Measurements from ENCODE around the gene SGCD.

Gene SGCD

DNA sequence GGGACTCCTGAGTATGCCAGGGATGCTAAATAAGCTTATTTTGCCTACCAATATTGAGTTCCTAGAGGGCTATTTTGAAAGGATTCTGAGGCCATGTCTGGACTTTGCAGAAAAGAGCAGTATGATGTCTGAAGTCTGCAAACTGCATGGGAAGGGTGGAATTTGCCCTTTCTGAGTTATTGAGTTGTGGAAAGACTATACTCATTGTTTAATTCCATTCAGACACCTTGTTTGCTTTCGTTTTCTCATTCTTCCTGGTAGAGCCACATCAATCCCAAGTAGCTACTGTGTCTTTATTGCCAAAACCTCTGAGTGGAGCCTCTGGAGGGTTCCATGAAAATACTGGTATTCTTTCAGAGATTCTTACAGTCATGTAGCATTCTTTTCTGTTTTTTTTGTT lies 472.2 kb downstream of the SGCD start (continued):
- TF ChIP-seq, protein P1, sequence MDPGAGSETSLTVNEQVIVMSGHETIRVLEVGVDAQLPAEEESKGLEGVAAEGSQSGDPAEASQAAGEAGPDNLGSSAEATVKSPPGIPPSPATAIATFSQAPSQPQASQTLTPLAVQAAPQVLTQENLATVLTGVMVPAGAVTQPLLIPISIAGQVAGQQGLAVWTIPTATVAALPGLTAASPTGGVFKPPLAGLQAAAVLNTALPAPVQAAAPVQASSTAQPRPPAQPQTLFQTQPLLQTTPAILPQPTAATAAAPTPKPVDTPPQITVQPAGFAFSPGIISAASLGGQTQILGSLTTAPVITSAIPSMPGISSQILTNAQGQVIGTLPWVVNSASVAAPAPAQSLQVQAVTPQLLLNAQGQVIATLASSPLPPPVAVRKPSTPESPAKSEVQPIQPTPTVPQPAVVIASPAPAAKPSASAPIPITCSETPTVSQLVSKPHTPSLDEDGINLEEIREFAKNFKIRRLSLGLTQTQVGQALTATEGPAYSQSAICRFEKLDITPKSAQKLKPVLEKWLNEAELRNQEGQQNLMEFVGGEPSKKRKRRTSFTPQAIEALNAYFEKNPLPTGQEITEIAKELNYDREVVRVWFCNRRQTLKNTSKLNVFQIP (CRISPR knock-in tag; IDR thresholded peaks at IDR 0.05; ENCODE audit: borderline replicate concordance, low read depth), result no peak
- no peak for TF ChIP-seq CSDC2 (CRISPR knock-in tag; IDR thresholded peaks at IDR 0.05)
- no peak for TF ChIP-seq ZFP3 (CRISPR knock-in tag; IDR thresholded peaks at IDR 0.05)

DNA sequence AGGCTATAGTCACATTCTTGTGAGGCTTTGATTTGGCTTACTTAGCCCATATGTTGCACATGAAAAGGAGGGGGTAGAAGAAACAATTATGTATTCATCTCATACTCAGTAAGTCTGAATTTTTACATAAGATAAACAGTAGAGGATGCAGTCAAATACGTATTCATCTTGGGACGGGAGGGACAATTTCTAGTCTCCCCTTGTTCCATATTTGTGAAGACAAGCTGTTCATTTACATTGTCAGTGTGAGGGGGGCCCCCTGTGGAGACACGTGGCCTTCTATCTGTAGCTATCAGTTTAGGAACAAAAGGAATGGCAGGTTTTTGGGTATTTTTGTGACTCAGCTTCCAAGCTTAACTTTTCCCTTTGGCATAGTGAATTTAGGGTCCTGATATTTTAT lies 474.0 kb downstream of the SGCD start:
- ATAC-seq, result no peak

DNA sequence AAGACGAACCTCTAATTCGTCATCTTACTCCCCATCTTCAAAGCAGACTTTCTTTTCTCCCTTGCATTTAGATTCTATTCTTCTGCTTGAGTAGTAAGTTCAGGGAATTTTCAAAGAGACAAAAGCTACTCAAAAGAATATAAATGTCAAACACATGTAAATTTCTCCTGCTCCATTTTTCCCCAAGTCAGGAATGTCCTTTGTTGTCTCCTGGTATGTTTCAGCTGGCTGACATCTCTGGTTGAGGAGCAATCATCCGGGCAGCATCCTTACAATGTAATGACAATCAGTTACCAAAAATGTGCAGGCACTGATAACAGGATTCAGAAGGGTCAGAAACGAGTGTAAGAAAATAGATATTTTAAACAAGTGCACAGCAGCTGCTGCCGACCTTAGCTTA lies 475.5 kb downstream of the SGCD start:
- ATAC-seq, result no peak
- TF ChIP-seq ESRRG (CRISPR knock-in tag; IDR thresholded peaks at IDR 0.05) (no peak), ZNF565 (CRISPR knock-in tag; conservative IDR thresholded peaks at IDR 0.05; ENCODE audit: low read depth) (no peak), BACH2 (CRISPR knock-in tag; IDR thresholded peaks at IDR 0.05; ENCODE audit: borderline replicate concordance) (no peak), PPARA (CRISPR knock-in tag; IDR thresholded peaks at IDR 0.05; ENCODE audit: borderline replicate concordance) (no peak), ZNF70 (CRISPR knock-in tag; IDR thresholded peaks at IDR 0.05) (no peak), CSDC2 (CRISPR knock-in tag; IDR thresholded peaks at IDR 0.05) (no peak), ZNF8 (CRISPR knock-in tag; IDR thresholded peaks at IDR 0.05) (no peak), GLIS3 (CRISPR knock-in tag; IDR thresholded peaks at IDR 0.05) (no peak), ISL1 (CRISPR knock-in tag; IDR thresholded peaks at IDR 0.05) (no peak), OSR1 (CRISPR knock-in tag; IDR thresholded peaks at IDR 0.05) (no peak)
- TF ChIP-seq, protein P2, sequence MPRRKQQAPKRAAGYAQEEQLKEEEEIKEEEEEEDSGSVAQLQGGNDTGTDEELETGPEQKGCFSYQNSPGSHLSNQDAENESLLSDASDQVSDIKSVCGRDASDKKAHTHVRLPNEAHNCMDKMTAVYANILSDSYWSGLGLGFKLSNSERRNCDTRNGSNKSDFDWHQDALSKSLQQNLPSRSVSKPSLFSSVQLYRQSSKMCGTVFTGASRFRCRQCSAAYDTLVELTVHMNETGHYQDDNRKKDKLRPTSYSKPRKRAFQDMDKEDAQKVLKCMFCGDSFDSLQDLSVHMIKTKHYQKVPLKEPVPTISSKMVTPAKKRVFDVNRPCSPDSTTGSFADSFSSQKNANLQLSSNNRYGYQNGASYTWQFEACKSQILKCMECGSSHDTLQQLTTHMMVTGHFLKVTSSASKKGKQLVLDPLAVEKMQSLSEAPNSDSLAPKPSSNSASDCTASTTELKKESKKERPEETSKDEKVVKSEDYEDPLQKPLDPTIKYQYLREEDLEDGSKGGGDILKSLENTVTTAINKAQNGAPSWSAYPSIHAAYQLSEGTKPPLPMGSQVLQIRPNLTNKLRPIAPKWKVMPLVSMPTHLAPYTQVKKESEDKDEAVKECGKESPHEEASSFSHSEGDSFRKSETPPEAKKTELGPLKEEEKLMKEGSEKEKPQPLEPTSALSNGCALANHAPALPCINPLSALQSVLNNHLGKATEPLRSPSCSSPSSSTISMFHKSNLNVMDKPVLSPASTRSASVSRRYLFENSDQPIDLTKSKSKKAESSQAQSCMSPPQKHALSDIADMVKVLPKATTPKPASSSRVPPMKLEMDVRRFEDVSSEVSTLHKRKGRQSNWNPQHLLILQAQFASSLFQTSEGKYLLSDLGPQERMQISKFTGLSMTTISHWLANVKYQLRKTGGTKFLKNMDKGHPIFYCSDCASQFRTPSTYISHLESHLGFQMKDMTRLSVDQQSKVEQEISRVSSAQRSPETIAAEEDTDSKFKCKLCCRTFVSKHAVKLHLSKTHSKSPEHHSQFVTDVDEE (CRISPR knock-in tag; IDR thresholded peaks at IDR 0.05), result no peak

More for the DNA sequence above, 474.0 kb downstream of the SGCD start:
- TF ChIP-seq CSDC2 (CRISPR knock-in tag; IDR thresholded peaks at IDR 0.05) (no peak), ZC3H10 (CRISPR knock-in tag; IDR thresholded peaks at IDR 0.05) (no peak), BACH2 (CRISPR knock-in tag; IDR thresholded peaks at IDR 0.05; ENCODE audit: borderline replicate concordance) (no peak), OSR1 (CRISPR knock-in tag; IDR thresholded peaks at IDR 0.05) (no peak), GLIS3 (CRISPR knock-in tag; IDR thresholded peaks at IDR 0.05) (no peak), ZFP30 (CRISPR knock-in tag; IDR thresholded peaks at IDR 0.05) (no peak), PPARA (CRISPR knock-in tag; IDR thresholded peaks at IDR 0.05; ENCODE audit: borderline replicate concordance) (no peak), ISL1 (CRISPR knock-in tag; IDR thresholded peaks at IDR 0.05) (no peak), ZNF8 (CRISPR knock-in tag; IDR thresholded peaks at IDR 0.05) (no peak), ZFP3 (CRISPR knock-in tag; IDR thresholded peaks at IDR 0.05) (no peak), TCF4 (CRISPR knock-in tag; IDR thresholded peaks at IDR 0.05; ENCODE audit: borderline replicate concordance) (no peak), ESRRG (CRISPR knock-in tag; IDR thresholded peaks at IDR 0.05) (no peak), ZNF565 (CRISPR knock-in tag; conservative IDR thresholded peaks at IDR 0.05; ENCODE audit: low read depth) (no peak), ZNF70 (CRISPR knock-in tag; IDR thresholded peaks at IDR 0.05) (no peak), ARNTL (CRISPR knock-in tag; IDR thresholded peaks at IDR 0.05; ENCODE audit: borderline replicate concordance, low read depth) (no peak), SNAI2 (CRISPR knock-in tag; IDR thresholded peaks at IDR 0.05) (no peak)
- TF ChIP-seq, protein P2 (CRISPR knock-in tag; IDR thresholded peaks at IDR 0.05), result no peak
- TF ChIP-seq, protein P1 (CRISPR knock-in tag; IDR thresholded peaks at IDR 0.05; ENCODE audit: borderline replicate concordance, low read depth), result no peak
- TF ChIP-seq, protein P3, sequence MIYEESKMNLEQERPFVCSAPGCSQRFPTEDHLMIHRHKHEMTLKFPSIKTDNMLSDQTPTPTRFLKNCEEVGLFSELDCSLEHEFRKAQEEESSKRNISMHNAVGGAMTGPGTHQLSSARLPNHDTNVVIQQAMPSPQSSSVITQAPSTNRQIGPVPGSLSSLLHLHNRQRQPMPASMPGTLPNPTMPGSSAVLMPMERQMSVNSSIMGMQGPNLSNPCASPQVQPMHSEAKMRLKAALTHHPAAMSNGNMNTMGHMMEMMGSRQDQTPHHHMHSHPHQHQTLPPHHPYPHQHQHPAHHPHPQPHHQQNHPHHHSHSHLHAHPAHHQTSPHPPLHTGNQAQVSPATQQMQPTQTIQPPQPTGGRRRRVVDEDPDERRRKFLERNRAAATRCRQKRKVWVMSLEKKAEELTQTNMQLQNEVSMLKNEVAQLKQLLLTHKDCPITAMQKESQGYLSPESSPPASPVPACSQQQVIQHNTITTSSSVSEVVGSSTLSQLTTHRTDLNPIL (CRISPR knock-in tag; IDR thresholded peaks at IDR 0.05; ENCODE audit: low read depth), result no peak
